A673 (cell line): ENCODE measurements around the gene RABL6. TPM values are rescaled to one million over a fixed set of nuclear protein-coding genes. Genes with fewer than 3 reads are reported as not detected.

Experiments used
- BruUV-seq: library from RNA; stranded (reverse); fragments of 400-500 nt; replicated peaks from 2 replicates; lab custom pipeline; 2021; lab: Mats Ljungman, UMichigan
- CTCF ChIA-PET: fragments of 300-600 bp; sonication (Branson Sonifier 250); formaldehyde crosslinking; loops from one replicate; lab custom pipeline; 2022; ENCODE audit warnings: antibody characterized with exemption; lab: Charles Lee
- POLR2A ChIA-PET: fragments of 300-600 bp; sonication (Branson Sonifier 250); formaldehyde crosslinking; loops from one replicate; lab custom pipeline; 2022; ENCODE audit warnings: antibody characterized with exemption; ENCODE audit not compliant: low non-redundant PET; lab: Charles Lee
- DNase-seq: peaks from one replicate; pipeline ENCODE4 v3.0.0-alpha.2; 2015; ENCODE audit warnings: low spot score
- H3K27ac ChIP-seq: fragments of 200-600 bp; sonication (generic); 2 replicates; pipeline ENCODE4 v1.5.1; 2016; ENCODE audit warnings: mixed run types, low read depth, mild to moderate bottlenecking, mixed read lengths, antibody characterized with exemption, low read length; ENCODE audit not compliant: poor library complexity, severe bottlenecking
- H3K27me3 ChIP-seq: fragments of 200-600 bp; sonication (generic); replicated peaks from 2 replicates; pipeline ENCODE4 v1.6.1; 2017; ENCODE audit warnings: mixed run types, low read depth, mild to moderate bottlenecking, mixed read lengths, antibody characterized with exemption, low read length; ENCODE audit not compliant: insufficient read depth, poor library complexity
- H3K36me3 ChIP-seq: fragments of 200-600 bp; sonication (generic); 2 replicates; pipeline ENCODE4 v1.6.1; 2016; ENCODE audit warnings: mixed run types, mild to moderate bottlenecking, mixed read lengths, antibody characterized with exemption, low read length; ENCODE audit not compliant: insufficient read depth, poor library complexity, severe bottlenecking
- H3K4me1 ChIP-seq: fragments of 200-600 bp; sonication (generic); 2 replicates; pipeline ENCODE4 v1.6.1; 2017; ENCODE audit warnings: mixed run types, mild to moderate bottlenecking, mixed read lengths, antibody characterized with exemption, low read length; ENCODE audit not compliant: insufficient read depth, poor library complexity, severe bottlenecking
- H3K4me3 ChIP-seq: fragments of 200-600 bp; sonication (generic); 2 replicates; pipeline ENCODE4 v1.5.1; 2016; ENCODE audit warnings: low read depth, mixed run types, mild to moderate bottlenecking, mixed read lengths, low read length; ENCODE audit not compliant: poor library complexity, severe bottlenecking
- H3K9me3 ChIP-seq: fragments of 200-600 bp; sonication (generic); 2 replicates; pipeline ENCODE4 v1.6.1; 2016; ENCODE audit warnings: mixed run types, low read depth, mild to moderate bottlenecking, mixed read lengths, antibody characterized with exemption, low read length; ENCODE audit not compliant: poor library complexity, severe bottlenecking
- CTCF ChIP-seq: fragments of 300-800, 200-600 bp; sonication (generic); conservative IDR thresholded peaks from 2 replicates; pipeline ENCODE4 v1.5.1; 2017; ENCODE audit warnings: low read depth, mild to moderate bottlenecking, antibody characterized with exemption, low read length, moderate library complexity, mixed read lengths
- EZH2 ChIP-seq: fragments of 200-600 bp; sonication (generic); IDR thresholded peaks from 2 replicates; pipeline ENCODE4 v1.6.1; 2017; ENCODE audit warnings: borderline replicate concordance, low read depth, mild to moderate bottlenecking, mixed read lengths, antibody characterized with exemption, low read length; ENCODE audit not compliant: poor library complexity, severe bottlenecking
- intact Hi-C: fragments of 100-400 bp; cut with micrococcal nuclease; formaldehyde crosslinking; loops from one replicate; pipeline ENCODE4 v1.10.0; 2022; ENCODE audit not compliant: unreplicated experiment
- total RNA-seq: library from RNA; stranded (reverse); gene quantifications from 2 replicates; pipeline ENCODE4 v1.2.3, GENCODE V29; 2021

The RABL6 gene
- total RNA-seq, 1 experiment from 2014 or later, result 210 TPM

- intact Hi-C loops, result no loop called here
- H3K4me1 ChIP-seq, result no peaks in the 10 kb centered on the region
- POLR2A ChIA-PET, result no interaction called here
- no peak for DNase-seq
- H3K36me3 ChIP-seq, result no peaks in the 10 kb centered on the region
- no peak for TF ChIP-seq CTCF
- TF ChIP-seq EZH2, result no peak
- H3K27me3 ChIP-seq, result no peaks in the 10 kb centered on the region
- H3K27ac ChIP-seq, result no peak overlapping the region
- H3K4me3 ChIP-seq, result no peak overlapping the region
- BruUV-seq, result no TSS peak
- CTCF ChIA-PET, result no interaction called here
- peaks cover 27% of the 10 kb centered on the region for H3K9me3 ChIP-seq
Measured at GRCh38 chr9:136875155-136875554, 67.4 kb downstream of the RABL6 start.

GRCh38 chr9:136876476-136876875 is 68.7 kb downstream of the RABL6 start:
- BruUV-seq, result no TSS peak
- H3K36me3 ChIP-seq, result no peaks in the 10 kb centered on the region
- intact Hi-C loops, result no loop called here
- POLR2A ChIA-PET, result no interaction called here
- no peak for DNase-seq
- H3K27ac ChIP-seq, result no peak overlapping the region
- no peak for TF ChIP-seq CTCF
- no peak for TF ChIP-seq EZH2
- peaks cover 20% of the 10 kb centered on the region for H3K9me3 ChIP-seq
- CTCF ChIA-PET, result no interaction called here
- no peaks in the 10 kb centered on the region for H3K4me1 ChIP-seq
- H3K4me3 ChIP-seq, result no peak overlapping the region
- H3K27me3 ChIP-seq, result no peaks in the 10 kb centered on the region

GRCh38 chr9:136880651-136881050 is 72.9 kb downstream of the RABL6 start:
- CTCF ChIA-PET, result no interaction called here
- Histone ChIP-seq H3K4me3 (no peak overlapping the region), H3K4me1 (no peaks in the 10 kb centered on the region), H3K27me3 (no peaks in the 10 kb centered on the region), H3K9me3 (no peaks in the 10 kb centered on the region), H3K36me3 (no peaks in the 10 kb centered on the region), H3K27ac (no peak overlapping the region)
- POLR2A ChIA-PET, result no interaction called here
- DNase-seq, result no peak
- intact Hi-C loops, result no loop called here
- TF ChIP-seq CTCF (no peak), EZH2 (no peak)
- BruUV-seq, result no TSS peak
